ENCODE data around the gene TRANK1. TPM values are rescaled to one million over a fixed set of nuclear protein-coding genes. Genes with fewer than 3 reads are reported as not detected.

Gene TRANK1
- total and polyA plus RNA-seq, 2 of the 8 experiments (the other 6 are each of a cell fraction or from before 2014, with no cell fraction given) = 2.9 to 8.8 TPM

DNA sequence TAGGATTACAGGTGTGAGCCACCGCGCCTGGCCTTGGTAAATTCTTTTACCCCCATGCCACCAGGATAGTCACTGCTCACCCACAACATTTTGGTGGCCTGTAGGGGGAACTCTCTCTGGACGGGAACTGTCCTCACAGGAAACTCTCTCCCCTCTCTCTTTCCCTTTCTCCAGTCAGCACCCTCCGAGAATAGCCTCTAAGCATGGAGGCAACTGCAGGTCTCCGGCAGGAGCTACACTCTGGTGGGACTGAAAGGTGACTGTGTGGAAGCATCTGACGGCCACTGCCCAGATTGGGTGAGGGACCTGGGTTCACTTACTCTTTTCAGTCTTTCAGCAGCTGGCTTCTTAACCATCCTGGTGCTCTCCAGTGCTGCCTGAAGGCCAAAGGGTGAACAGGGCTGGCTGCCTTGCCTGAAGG lies 21.3 kb downstream of the TRANK1 start:
- Histone ChIP-seq H3K27me3 (replicated peaks in 1 of 4; ENCODE audit: control insufficient read depth in 3 of 4, extremely low read depth in 1 of 4, insufficient read depth in 3 of 4, low read length in 3 of 4) (no peaks in the 10 kb centered on the region), H3K23me2 (ENCODE audit: low read depth, low read length) (no peaks in the 10 kb centered on the region), H3K9ac (replicated peaks in 1 of 4; ENCODE audit: extremely low read depth in 1 of 4, low read depth in 3 of 4, low read length in 3 of 4) (no peak overlapping the region), H3K4me3 (ENCODE audit: extremely low read depth in 1 of 4, insufficient read depth in 2 of 4, low read depth in 3 of 4, low read length in 4 of 4) (no peak overlapping the region), H3K4ac (replicated peaks; ENCODE audit: insufficient read length, low read depth, low read length) (no peak overlapping the region), H3K79me1 (ENCODE audit: low read depth, low read length) (no peaks in the 10 kb centered on the region), H4K20me1 (replicated peaks in 1 of 2; ENCODE audit: control insufficient read depth in 1 of 2, insufficient read depth in 2 of 2, low read length in 2 of 2) (no peaks in the 10 kb centered on the region), H3K14ac (ENCODE audit: insufficient read length) (no peak overlapping the region), H4K91ac (replicated peaks; ENCODE audit: insufficient read length, low read length) (no peak overlapping the region), H3K36me3 (ENCODE audit: control insufficient read depth in 2 of 4, insufficient read depth in 4 of 4, low read length in 3 of 4) (no peaks in the 10 kb centered on the region), H2AFZ (ENCODE audit: low read length) (no peak overlapping the region), H4K5ac (ENCODE audit: insufficient read length, low read depth, low read length) (no peak overlapping the region), H3K4me1 (replicated peaks in 1 of 4; ENCODE audit: control insufficient read depth in 3 of 4, insufficient read depth in 4 of 4, low read length in 3 of 4) (peaks cover 0 to 4% (median 0%) of the 10 kb centered on the region in 4 experiments; a peak in 1 of 7 replicates), H4K8ac (ENCODE audit: extremely low read depth, insufficient read depth, low read length) (no peak overlapping the region), H3K18ac (ENCODE audit: extremely low read depth, low read length) (no peak overlapping the region), H2BK15ac (ENCODE audit: low read length) (no peak overlapping the region), H2BK120ac (replicated peaks; ENCODE audit: low read depth, low read length) (no peak overlapping the region), H3K27ac (ENCODE audit: low read depth, low read length) (no peak overlapping the region), H2BK12ac (ENCODE audit: low read depth, low read length) (0 out of 2 replicates have a peak overlapping the region, but pooled peaks have one; percentile 0), H3K9me3 (ENCODE audit: insufficient read depth in 2 of 2, low read depth in 1 of 2, low read length in 1 of 2) (no peaks in the 10 kb centered on the region), H3K4me2 (ENCODE audit: insufficient read depth in 1 of 2, low read depth in 2 of 2, low read length in 2 of 2) (0 out of 4 replicates have a peak overlapping the region, but pooled peaks of 1 of the 2 experiments have one; percentile 9), H2BK20ac (ENCODE audit: low read length) (no peak overlapping the region), H2AK5ac (ENCODE audit: low read depth, low read length) (no peak overlapping the region), H2BK5ac (ENCODE audit: low read depth, low read length) (no peak overlapping the region), H3K79me2 (ENCODE audit: control insufficient read depth in 1 of 2, insufficient read depth in 2 of 2, low read length in 2 of 2) (no peaks in the 10 kb centered on the region), H3K23ac (ENCODE audit: insufficient read length) (no peak overlapping the region), H3K56ac (replicated peaks; ENCODE audit: insufficient read length, low read depth, low read length) (no peak overlapping the region)
- TF ChIP-seq TAF1 (IDR thresholded peaks at IDR 0.05; ENCODE audit: low read depth, low read length) (0 out of 2 replicates have a peak, but pooled peaks have one; percentile 26), CEBPB (IDR thresholded peaks at IDR 0.05; ENCODE audit: low read depth, low read length) (no peak), RAD21 (IDR thresholded peaks at IDR 0.05 in 1 of 2, conservative IDR thresholded peaks at IDR 0.05 in 1 of 2; ENCODE audit: low read depth in 2 of 2, low read length in 2 of 2) (peak; percentile 15 to 45; a peak in 3 of 4 replicates), NRF1 (IDR thresholded peaks at IDR 0.05; ENCODE audit: low read depth, low read length) (no peak), JUN (IDR thresholded peaks at IDR 0.05; ENCODE audit: low read depth, low read length) (no peak), KDM1A (IDR thresholded peaks at IDR 0.05; ENCODE audit: borderline replicate concordance, low read length) (no peak)
- TF ChIP-seq, protein P1, sequence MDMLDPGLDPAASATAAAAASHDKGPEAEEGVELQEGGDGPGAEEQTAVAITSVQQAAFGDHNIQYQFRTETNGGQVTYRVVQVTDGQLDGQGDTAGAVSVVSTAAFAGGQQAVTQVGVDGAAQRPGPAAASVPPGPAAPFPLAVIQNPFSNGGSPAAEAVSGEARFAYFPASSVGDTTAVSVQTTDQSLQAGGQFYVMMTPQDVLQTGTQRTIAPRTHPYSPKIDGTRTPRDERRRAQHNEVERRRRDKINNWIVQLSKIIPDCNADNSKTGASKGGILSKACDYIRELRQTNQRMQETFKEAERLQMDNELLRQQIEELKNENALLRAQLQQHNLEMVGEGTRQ (IDR thresholded peaks at IDR 0.05; ENCODE audit: low read length) = no peak
- TF ChIP-seq, protein P2, sequence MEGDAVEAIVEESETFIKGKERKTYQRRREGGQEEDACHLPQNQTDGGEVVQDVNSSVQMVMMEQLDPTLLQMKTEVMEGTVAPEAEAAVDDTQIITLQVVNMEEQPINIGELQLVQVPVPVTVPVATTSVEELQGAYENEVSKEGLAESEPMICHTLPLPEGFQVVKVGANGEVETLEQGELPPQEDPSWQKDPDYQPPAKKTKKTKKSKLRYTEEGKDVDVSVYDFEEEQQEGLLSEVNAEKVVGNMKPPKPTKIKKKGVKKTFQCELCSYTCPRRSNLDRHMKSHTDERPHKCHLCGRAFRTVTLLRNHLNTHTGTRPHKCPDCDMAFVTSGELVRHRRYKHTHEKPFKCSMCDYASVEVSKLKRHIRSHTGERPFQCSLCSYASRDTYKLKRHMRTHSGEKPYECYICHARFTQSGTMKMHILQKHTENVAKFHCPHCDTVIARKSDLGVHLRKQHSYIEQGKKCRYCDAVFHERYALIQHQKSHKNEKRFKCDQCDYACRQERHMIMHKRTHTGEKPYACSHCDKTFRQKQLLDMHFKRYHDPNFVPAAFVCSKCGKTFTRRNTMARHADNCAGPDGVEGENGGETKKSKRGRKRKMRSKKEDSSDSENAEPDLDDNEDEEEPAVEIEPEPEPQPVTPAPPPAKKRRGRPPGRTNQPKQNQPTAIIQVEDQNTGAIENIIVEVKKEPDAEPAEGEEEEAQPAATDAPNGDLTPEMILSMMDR (IDR thresholded peaks at IDR 0.05; ENCODE audit: control extremely low read depth in 1 of 3, insufficient read depth in 1 of 3, low read depth in 1 of 3, low read length in 3 of 3) = peak; percentile 60 to 64 (median 63)
- WGBS, 2 experiments (ENCODE audit: extremely low coverage in 1 of 2, insufficient coverage in 1 of 2, insufficient read length in 1 of 2, insufficient replicate concordance in 2 of 2, low coverage in 1 of 2, low lambda C conversion rate in 2 of 2, missing lambda C conversion rate in 1 of 2) = 81% methylated on average over 6 of the region's 6 CpGs; no CpG with 5 or more reads in 1 of the 2 experiments
- CTCF ChIA-PET (ENCODE audit: partially characterized antibody) = interaction anchor here (0.6 to 7.7 kb wide), 20 partner anchors 11 to 265 kb away, joined by 3 to 62 read pairs (median 4); partner anchors contain the start of genes EPM2AIP1 and MLH1
- POLR2A ChIA-PET (ENCODE audit: partially characterized antibody) = interaction anchor here (0.5 to 1.2 kb wide), 8 partner anchors 9 to 301 kb away, joined by 3 to 6 read pairs (median 3); no protein-coding TSS in a partner anchor
- FAIRE-seq = no peak
- peak in 1 of 2 experiments; percentile 78 for DNase-seq (ENCODE audit: low read depth in 1 of 2, low spot score in 2 of 2)

Measured in H1 (cell line).